Suprapubic skin (tissue), 4 donors: Measurements from ENCODE around the gene PDILT.

Experiments
- CTCF ChIP-seq, 2 donors: fragments of 200-600 bp in 1 of 2; fragments of 450-650 bp in 1 of 2; sonication (generic) in 1 of 2; IDR thresholded peaks; one replicate each; pipeline ENCODE4 v1.5.1; 2016 to 2019; ENCODE audit warnings: antibody characterized with exemption in 2 of 2, mild to moderate bottlenecking in 1 of 2, moderate library complexity in 1 of 2
- POLR2A ChIP-seq, 2 donors: fragments of 450-650 bp; IDR thresholded peaks; one replicate each; pipeline ENCODE4 v1.6.1; 2017; ENCODE audit warnings: antibody characterized with exemption in 2 of 2, mild to moderate bottlenecking in 2 of 2, moderate library complexity in 2 of 2
- POLR2AphosphoS5 ChIP-seq, 3 donors: sonication (generic); formaldehyde crosslinking; IDR thresholded peaks; one replicate each; pipeline ENCODE4 v1.6.1; 2017; ENCODE audit warnings: antibody characterized with exemption in 3 of 3

GRCh38 chr16:20331635-20332034, 72.9 kb downstream of the PDILT start:
- TF ChIP-seq POLR2A (IDR thresholded peaks at IDR 0.05): no peak
- no peak for TF ChIP-seq CTCF (IDR thresholded peaks at IDR 0.05)
- no peak for TF ChIP-seq POLR2AphosphoS5 (IDR thresholded peaks at IDR 0.05)
